DOHH2 (cell line): Measurements from ENCODE around the gene PRR36.

Source experiments
- EZH2phosphoT487 ChIP-seq: fragments of 200-600 bp; sonication (generic); IDR thresholded peaks from 2 replicates; pipeline ENCODE4 v1.6.1; 2017; ENCODE audit warnings: borderline replicate concordance, mild to moderate bottlenecking, antibody characterized with exemption, low read length, moderate library complexity, mixed read lengths
- TF ChIP-seq, protein P1 (sequence below): fragments of 200-600 bp; sonication (generic); IDR thresholded peaks from one replicate; pipeline ENCODE4 v1.5.1; 2014; ENCODE audit warnings: antibody characterized with exemption, mild to moderate bottlenecking, low read depth, low read length; ENCODE audit not compliant: poor library complexity, severe bottlenecking

DNA sequence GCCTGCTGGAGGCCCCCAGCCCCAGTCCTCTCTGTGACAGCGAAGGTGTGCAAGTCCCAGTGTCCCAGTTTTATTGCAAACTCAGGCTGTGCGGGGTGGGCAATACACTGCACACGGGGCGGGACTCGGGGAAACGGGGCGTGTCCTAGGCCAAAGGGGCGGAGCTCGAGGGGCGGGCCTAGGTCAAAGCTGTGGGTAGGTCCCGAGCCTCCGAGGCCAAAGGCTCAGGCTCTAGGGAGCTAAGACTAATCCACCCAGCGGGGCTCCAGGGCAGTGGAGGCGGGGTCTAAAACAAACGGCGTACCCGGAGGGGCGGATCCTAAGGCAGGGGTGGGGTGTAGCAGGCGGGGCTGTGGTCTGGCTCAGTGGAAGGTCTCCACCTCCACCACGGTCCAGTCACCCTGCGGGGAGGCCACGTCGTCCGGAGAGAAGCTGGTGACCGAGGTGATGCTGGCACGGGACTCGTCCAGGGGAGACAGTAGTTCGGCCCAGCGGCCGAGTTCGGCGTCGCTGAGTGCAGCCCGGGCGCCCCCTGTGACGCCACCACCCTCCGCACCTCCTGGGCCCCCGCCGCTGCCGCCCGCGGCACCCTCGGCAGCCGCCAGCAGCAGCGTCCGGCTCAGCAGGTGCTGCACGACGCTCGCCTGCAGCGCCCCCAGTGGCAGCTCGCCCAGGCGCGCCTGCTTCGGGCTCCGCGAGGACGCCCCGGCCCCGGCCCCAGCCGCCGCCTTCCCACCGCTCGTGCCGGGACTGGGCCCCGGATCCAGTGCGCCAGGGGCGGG is 5.3 kb downstream of the PRR36 start:
- TF ChIP-seq, protein P1, sequence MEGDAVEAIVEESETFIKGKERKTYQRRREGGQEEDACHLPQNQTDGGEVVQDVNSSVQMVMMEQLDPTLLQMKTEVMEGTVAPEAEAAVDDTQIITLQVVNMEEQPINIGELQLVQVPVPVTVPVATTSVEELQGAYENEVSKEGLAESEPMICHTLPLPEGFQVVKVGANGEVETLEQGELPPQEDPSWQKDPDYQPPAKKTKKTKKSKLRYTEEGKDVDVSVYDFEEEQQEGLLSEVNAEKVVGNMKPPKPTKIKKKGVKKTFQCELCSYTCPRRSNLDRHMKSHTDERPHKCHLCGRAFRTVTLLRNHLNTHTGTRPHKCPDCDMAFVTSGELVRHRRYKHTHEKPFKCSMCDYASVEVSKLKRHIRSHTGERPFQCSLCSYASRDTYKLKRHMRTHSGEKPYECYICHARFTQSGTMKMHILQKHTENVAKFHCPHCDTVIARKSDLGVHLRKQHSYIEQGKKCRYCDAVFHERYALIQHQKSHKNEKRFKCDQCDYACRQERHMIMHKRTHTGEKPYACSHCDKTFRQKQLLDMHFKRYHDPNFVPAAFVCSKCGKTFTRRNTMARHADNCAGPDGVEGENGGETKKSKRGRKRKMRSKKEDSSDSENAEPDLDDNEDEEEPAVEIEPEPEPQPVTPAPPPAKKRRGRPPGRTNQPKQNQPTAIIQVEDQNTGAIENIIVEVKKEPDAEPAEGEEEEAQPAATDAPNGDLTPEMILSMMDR, result peak; percentile 74
- no peak for TF ChIP-seq EZH2phosphoT487
